SIG-M5 treated with dmso at 0.1 percent for 504 hours (cell line): Measurements from ENCODE around the gene DOCK3.
"Not testable (repeated sequence)": the region's sequence is repeated elsewhere in the genome, so short reads cannot be mapped to it uniquely, and the experiment has no call there.

ENCODE experiments used
- DNase-seq: peaks from one replicate; lab custom pipeline; 2025; ENCODE audit not compliant: unreplicated experiment; lab: John Stamatoyannopoulos, UW

DOCK3 gene

DNA sequence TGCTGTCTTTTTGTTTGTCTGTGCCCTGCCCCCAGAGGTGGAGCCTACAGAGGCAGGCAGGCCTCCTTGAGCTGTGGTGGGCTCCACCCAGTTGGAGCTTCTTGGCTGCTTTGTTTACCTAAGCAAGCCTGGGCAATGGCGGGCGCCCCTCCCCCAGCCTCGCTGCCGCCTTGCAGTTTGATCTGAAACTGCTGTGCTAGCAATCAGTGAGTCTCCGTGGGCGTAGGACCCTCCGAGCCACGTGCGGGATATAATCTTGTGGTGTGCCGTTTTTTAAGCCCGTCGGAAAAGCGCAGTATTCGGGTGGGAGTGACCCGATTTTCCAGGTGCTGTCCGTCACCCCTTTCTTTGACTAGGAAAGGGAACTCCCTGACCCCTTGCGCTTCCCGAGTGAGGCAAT, 303.9 kb downstream of the DOCK3 start:
- DNase-seq = not testable (repeated sequence)

DNA sequence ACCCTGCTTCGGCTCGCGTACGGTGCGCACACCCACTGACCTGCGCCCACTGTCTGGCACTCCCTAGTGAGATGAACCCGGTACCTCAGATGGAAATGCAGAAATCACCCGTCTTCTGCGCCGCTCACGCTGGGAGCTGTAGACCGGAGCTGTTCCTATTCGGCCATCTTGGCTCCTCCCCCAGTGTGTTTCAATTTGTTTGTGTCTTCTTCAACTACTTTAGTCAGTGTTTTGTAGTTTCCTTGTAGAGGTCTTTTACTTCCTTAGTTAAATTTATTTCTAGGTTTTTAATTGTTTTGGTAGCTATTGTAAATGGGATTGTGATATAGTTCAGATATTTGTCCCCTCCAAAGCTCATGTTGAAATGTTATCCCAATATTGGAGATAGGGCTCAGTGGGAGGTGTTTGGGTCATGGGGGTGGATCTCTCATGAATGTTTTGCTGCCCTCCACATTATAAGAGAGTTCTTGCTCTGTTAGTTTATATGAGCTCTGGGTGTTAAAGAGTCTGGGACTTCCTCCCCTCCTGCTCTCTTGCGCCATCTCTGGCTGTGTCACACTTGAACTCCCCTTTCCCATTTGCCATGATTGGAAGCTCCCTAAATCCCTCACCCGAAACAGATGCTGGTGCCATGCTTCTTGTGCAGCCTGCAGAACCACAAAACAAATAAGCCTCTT, 304.4 kb downstream of the DOCK3 start:
- DNase-seq = no peak

DNA sequence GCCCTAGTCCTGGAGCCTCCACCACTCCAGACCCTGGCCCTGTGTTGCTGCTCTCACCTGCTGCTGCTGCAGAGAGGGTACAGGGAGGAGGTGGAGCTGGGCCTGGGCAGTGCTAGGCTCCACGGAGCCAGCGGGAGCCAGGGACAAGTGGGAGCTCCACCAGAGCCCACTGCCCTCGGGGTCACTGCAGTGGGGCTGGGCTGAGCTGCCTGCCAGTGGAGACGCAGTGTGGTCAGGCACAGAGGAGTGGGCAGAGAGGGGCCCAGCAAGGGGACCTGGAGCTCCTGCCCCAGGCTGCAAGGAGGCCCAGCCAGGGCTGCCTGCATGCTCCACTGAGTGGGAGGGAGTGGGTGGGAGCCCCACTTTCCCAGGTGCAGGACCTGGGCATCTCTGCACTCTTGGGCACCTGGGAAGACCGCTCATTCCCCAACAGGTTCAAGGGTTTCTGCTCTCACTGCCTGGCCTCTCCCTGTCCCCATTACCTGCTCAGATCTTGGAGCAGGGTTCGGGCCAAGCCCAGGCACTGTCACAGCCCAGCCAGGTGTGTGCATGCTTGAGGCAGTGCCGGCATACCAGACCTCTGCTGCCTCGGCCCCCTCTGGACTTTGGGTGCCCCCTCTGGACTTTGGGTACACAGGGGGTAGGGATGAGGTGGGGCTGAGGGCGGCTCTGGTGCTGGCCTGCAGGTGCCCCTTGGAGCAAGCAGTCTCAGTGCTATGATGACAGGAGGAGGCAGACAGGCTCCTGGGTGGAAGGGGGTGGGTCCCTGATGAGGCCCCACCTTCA, 308.0 kb downstream of the DOCK3 start:
- no peak for DNase-seq

DNA sequence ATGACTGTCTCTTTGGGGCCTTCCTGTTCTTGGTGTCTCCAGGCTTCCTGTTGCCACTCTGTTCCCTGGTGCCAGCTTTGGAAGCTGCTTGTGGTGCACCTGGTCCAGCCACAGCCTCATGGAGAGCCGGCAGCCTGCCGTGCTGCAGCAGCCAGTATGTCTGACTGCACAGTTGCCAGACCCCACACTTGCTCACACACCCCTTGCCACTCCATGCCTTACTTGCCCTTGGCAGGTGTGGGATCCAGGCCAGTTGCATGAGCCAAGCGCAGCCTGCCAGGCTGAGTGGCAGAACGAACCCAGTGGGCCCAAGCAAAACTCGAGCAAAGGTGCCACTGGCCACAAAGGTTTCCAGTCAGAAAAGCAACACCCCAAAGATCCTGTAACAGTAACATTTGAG, 309.2 kb downstream of the DOCK3 start:
- DNase-seq = no peak

DNA sequence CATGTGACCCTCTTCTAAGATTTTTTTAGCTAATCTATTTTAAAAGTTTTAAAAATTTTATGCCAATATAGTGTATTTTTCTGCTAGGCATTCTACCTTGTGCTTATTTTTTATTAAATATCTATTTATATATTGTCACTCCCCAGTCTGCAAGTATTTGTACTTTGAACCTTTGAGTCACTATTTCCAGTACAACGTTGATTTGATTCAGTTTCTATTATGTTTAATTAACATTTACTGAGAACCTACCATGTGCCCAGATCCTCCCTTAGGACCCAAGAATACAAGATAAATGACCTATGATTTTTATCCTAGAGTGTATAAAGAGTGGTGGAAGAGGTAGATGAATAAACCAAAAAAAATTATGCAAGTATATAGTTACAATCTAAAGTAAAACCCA, 311.2 kb downstream of the DOCK3 start:
- DNase-seq = no peak

DNA sequence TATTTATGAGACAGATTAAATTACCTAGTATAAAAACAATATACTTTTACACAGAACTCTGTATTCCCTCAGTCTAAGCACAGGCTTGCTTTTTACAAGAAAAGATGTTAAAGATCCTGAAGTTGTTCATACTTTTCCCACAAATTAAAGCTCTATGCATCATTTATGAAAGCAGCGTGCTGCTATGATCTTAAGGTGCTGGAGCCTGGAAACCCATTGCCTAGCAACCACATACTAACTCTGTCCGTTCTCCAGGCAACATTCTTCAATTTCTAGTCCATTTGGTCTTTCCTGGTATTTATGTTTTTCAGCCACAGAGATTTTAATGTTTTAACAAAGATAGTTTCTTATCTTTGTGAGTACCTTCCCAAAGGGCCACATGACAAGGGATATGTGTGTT, 312.0 kb downstream of the DOCK3 start:
- DNase-seq = no peak

DNA sequence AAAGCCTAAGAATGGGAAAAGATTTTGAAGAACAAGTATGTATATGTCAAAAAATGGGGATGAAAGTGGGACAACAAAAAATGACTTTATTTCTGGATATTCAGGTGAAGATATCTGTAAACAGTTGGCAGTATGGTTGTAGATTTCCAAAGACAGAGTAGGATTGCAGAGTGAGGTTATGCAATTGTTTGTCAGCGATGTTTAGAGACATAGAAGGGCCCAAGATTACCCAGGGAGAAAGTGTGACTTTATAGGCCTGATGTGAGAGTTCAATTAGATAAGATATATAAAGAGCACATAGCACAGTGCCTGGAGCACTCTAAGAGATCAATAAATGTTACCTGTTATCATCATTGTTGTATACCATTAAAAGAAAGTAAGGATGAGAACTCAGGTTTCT, 319.8 kb downstream of the DOCK3 start:
- no peak for DNase-seq

DNA sequence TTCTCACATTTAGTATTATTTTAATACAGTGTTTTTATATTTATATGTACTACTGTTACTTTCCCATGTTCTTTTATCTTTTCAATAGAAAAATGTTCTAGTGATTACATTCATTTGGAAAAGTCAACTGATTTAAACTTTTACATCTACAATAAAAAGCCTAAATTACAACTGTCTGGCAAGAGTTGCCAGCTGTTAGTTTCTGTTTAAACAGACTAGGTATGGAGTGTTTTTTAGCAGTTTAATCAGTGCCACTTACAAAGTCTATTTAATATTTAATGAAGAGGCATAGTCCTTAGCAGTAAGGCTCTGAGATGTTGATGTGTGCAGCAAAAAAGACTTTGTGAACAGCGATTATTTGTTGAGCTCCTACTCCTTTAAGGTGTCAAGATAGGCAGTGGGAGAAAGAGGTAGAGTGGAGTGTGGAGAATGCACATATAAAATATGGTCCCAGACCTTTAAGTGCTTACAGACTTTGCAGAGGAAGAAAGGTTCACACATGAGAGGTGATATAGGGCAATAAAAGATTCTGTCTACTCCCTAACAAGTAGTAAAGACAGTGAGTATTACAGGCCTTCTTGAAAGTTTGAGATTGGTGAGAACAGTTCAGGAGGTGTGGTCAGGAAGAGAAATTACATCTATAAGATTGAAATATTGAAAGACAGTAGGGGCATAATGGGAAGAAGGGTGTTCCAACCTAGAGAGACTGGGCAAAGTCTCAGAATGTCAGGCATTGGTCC, 320.5 kb downstream of the DOCK3 start:
- no peak for DNase-seq

DNA sequence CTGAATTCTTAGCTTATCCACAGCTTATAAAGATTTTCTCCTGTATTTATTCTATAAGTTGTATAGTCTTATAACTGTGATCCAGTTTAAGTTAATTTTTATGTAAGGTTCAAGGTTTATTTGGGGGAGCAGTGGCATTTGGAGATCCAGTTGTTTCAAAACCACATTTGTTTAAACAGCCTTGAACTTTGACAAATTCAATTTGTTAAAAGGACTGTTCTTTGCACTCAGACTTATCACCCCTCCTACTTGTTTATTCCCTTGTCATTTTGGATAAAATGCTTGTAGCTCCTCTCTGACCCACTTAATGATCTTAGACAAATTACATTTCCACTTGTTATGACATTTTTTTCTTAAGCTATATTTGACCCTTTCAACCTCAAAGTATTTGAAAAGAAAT, 327.8 kb downstream of the DOCK3 start:
- no peak for DNase-seq

DNA sequence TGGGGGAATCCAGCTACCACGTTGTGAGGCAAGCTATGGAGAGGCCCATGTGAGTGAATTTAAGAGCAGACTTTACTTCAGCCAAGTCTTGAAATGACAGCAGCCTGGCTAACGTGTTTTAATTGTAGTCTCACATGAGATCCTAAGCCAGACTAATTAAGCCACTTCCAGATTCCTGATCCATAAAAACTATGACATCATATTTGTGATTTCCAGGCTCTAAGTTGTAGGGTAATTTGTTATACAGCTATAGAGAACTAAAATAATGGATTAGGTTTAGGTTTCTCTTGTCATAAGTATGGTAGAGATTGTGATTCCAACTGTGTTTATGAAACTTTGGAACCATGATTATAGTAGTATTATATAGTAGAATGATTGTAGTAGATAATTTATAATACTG, 329.5 kb downstream of the DOCK3 start:
- DNase-seq = no peak

DNA sequence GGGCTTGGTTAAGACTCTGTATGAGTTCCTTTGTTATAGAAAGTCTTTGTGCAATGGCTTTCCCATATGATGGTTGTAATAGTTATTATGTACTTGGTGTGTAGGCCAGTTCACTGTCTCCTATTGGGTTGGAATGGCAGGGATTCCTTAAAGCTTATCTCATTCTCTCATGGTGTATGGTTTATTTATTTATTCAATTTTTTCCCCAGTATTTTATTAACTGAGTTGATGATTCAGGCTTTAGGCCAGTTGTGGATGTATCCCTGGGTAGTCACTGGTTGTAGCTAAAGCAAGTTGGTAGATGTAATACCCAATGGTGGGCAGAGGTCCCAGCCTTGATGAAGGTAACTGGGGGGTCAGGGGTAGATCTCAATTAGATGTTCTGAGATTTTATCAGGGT, 349.4 kb downstream of the DOCK3 start:
- no peak for DNase-seq

DNA sequence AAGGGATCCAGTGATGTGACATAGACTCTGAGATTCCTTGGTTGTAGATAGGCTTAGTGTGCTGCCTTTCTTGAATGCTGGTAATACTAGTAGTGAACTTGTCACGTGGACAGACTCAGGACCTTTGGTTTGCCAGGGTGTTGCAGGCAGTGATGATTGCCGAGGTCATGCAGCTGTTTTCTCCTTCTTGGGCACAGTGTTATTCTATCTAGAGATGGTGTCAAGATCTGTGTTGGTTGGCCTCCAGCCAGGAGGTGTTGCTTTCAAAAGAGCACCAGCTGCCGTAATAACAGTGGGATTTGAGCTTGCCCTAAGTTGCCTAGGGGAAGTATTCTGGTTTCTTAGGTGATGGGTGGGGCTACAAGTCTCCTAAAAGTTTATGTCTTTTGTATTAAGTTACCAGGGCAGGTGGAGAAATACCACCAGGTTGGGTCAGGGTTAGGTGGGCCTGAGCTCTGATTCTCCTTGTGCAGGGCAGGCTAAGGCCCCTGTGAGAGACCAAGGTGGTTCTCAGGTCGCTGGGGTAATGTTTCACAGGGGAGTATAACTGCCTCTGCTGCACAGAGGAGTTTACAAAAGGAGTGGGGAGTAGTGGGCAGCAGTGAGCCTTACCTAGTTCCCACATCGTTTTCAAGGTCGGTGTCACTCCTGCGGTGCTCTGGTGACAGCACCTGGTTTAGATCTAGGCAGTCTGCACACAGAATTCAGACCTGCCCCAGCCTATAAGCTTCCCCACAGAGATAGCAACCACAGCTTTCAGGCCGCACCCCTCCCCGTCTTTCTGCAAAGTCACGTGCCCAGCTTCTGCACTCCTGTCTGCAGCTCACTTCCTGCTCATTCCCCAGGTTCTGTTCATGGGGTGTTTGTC, 350.3 kb downstream of the DOCK3 start:
- DNase-seq = no peak

DNA sequence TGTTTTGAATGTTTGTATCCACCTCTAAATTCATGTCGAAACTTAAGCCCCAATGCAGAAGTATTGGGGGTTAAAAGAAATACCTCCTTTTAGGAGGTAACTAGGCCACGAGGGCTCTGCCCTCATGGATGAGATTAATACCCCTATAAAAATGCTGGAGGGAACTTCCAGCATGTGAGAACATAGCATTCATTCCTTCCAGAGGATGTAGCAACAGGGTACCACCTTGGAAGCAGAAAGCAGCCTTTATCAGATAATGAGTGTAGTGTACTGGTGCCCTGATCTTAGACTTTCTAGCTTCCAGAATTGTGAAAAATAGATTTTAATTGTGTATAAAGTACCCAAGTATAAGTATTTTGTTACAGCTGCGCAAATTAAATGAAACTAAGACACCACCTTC, 356.9 kb downstream of the DOCK3 start:
- DNase-seq = no peak

DNA sequence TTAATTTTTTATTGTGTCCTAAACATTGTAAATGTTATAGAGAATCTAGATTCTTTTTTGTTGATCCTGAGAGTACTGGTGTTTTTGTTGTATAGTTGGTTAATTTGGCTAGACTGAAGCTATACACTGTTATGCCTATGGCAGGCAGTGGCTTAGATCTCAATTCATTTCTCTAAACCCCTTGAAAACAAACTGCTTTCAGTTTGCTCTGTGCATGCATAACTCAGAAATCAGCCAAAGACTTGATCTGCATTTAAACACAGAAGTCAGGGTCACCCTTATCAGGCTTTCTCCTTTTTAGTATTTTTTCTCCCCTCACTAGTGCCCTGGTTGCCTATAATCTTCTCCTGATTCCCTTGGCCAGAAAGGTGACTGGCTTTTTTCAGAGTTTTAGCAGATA, 360.9 kb downstream of the DOCK3 start:
- no peak for DNase-seq

DNA sequence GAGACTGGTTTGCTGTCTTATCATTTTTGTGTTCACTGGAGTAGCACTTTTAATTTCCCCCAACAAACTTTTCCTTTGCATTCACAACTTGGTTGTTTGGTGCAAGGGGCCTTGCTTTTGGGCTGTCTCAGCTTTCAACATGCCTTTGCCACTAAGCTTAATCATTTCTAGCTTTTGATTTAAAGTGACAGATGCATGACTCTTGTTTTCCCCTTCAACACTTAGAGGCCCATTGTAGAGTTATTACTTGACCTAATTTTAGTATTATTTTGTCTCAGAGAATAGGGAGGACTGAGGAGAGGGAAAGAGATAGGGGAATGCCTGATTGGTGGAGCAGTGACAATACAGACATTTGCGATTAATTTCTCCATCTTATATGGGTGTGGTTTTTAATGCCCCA, 370.3 kb downstream of the DOCK3 start:
- DNase-seq = no peak

DNA sequence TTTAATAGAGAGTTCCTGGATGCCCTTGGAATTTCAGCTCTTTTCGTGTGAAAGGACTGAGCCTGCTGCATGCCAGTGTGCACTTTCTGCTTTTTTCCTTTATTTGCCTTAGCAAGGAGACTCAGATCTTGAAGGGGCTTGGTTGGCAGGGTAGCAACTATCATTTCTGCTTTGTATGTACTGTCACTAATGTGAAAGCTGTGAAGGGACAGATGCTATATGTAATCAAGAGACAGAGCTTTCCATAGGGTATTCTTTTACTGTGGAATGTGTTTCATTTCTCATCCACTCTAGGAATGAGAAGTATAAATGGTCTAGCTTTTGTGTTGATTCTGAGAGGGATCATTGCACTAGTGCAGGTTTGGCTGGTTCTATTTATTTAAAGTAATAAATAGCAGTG, 377.8 kb downstream of the DOCK3 start:
- DNase-seq = no peak

DNA sequence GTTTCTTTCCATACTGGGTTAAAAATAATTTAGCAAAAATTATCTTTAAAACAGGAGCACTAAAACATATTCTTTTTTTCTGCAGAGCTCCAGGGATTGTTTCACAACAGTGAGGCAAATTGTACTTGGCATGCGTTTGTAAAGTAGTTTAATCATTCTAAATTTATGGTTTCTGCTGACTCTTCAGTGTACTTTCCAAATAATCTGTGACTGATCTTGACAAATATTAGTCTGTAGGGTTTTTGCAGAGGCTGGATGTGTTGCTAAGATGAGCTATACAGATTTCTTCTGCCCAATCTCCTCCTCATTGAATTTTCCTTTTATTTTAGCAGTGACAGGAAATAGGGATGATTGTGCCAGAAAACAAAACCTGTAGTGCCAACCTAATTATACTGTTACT, 382.4 kb downstream of the DOCK3 start:
- no peak for DNase-seq

DNA sequence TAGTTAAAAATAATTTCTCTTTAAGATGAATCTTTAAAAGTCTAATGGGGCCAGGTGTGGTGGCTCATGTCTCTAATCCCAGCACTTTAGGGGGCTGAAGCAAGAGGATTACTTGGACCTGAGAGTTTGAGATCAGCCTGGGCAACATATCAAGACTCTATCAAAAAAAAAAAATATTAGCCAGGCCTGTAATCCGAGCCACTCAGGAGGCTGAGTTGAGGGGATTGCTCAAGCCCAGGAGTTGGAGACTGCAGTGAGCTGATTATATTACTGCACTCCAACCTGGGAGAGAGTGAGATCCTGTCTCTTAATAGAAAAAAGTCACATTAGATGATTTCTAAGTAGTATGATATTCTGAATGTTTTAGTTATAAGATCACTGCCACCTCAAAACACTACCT, 388.3 kb downstream of the DOCK3 start:
- DNase-seq = no peak

DNA sequence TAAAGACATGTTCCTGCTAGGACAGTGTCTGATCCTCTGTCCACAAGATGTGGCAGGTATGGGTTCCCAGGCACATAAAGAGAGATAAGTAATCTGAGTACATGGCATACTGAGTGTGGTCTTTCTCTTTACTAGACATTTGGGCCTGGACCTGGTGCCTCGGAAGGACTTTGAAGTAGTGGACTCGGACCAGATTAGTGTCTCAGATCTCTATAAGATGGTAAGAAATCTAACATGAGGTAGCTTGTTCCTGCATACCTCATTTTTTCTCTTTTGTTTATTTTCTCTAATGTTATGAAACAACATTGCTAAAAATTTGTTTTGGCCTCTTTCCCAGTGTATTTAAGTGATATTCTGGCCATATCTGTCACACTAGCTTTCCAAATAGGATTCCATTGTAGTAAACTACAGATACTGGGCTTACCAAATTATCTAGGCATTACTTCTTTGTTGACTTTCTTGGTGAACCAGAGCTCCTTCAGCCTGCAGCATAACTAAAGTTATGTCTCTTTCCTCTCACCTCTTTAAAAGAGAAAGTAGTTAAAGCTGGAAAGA, 400.6 kb downstream of the DOCK3 start:
- DNase-seq = no peak

DNA sequence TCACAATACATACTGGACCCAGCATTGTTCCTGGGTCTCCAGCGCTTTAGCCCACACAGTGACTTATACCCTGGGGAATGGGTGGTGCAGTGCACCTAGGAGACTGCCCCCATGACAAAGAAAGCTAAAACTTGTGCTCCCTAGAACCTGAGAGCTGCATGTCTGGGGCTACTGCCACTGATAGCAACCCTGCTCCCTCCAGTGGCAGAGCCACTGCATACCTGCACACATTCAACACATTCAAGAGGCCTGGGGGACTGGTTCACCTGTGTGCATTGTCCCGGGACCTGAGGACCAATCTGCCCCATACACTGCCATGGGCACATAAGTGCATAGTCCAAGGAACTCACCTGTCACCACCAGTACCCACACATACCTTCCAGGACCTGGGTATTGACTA, 407.6 kb downstream of the DOCK3 start:
- DNase-seq = no peak

DNA sequence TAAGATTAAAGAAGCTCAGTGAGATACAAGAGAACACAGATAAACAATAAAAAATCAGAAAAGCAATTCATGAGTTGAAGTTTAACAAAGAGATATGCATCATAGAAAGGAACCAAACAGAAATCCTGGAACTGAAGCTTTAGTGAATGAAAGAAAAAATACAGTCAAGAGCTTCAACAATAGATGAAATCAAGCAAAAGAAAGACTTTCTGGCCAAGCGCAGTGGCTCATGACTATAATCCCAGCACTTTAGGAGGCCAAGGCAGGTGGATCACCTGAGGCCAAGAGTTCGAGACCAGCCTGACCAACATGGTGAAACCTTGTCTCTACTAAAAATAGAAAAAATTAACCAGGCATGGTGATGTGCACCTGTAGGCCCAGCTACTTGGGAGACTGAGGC, 408.8 kb downstream of the DOCK3 start:
- DNase-seq = no peak
